NCI-H1048 (cell line): ENCODE results near the gene MTMR11.
"Not testable (repeated sequence)": the region's sequence is repeated elsewhere in the genome, so short reads cannot be mapped to it uniquely, and the experiment has no call there.

Experiments used
- DNase-seq: peaks from one replicate; lab custom pipeline; 2025; lab: John Stamatoyannopoulos, UW

The MTMR11 gene, protein sequence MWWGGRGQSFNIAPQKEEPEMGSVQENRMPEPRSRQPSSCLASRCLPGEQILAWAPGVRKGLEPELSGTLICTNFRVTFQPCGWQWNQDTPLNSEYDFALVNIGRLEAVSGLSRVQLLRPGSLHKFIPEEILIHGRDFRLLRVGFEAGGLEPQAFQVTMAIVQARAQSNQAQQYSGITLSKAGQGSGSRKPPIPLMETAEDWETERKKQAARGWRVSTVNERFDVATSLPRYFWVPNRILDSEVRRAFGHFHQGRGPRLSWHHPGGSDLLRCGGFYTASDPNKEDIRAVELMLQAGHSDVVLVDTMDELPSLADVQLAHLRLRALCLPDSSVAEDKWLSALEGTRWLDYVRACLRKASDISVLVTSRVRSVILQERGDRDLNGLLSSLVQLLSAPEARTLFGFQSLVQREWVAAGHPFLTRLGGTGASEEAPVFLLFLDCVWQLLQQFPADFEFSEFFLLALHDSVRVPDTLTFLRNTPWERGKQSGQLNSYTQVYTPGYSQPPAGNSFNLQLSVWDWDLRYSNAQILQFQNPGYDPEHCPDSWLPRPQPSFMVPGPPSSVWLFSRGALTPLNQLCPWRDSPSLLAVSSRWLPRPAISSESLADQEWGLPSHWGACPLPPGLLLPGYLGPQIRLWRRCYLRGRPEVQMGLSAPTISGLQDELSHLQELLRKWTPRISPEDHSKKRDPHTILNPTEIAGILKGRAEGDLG

DNA sequence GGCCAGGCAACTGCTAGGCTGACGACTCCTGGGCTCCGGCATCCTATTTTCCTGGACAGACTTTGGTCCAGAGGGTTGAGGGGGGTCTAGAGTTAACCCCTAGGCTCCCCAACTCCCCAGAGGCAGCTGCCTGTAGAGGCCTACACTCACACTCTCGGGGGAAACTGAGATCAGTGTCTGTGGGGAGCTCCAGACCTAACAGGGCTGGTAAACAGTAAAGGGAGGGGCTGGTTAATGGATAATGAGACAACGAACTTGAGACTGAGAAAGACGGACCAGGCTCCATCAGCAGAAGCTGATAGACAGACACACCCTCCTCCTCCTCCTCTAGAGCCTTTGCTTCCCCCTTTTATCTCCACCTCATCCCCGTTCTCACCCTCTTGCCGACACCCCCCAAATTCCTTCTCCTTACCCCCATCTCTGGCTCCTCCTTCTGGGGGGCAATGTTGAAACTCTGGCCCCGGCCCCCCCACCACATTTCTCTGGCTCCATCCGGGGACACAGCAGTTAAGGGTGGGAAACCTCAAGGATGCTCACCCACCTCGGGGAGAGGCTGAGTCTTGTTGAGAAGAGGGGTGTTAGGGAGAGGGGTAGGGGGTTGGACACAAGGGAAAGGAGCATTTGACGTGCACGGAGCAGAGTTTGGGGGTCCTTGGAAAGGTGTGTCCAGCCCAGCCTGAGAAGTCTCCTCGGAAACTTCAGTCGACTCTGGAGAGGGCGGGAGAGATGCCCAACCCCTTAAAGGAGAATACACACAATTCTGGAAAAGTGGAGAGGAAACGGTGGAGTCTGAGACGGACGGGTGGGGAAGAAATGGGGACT is at the start of gene MTMR11:
Gene MTMR11 (minus strand): TSS at position 710 of the 822 bp plus-strand sequence. CDS start 232 bp downstream, at position 478.
- DNase-seq: no peak

GRCh38 chr1:149979972-149980540 is 43.4 kb upstream of the MTMR11 start:
- DNase-seq: no peak

GRCh38 chr1:149979245-149979971 is 42.7 kb upstream of the MTMR11 start:
- no peak for DNase-seq

GRCh38 chr1:149978547-149979023 is 41.9 kb upstream of the MTMR11 start:
- DNase-seq: no peak

DNA sequence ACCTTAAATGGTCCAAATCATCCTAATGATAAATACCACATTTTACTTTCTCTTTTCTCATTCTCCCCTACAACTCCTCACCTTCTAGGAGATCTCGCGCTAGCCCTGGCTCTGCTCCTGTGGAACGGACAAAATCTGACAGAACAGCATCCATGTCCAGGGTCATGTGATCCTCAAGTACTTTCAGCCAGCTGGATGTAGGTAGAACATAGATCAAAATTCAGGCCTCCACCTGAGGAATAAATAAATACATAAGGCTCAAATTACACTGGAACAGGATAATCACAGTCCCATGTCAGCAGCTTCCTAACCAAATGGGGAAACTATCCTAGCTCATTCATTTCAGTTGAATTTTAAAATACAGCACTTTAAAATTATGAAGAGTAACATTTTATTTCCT is 40.7 kb upstream of the MTMR11 start:
- DNase-seq: no peak

GRCh38 chr1:149972547-149972946 is 35.9 kb upstream of the MTMR11 start:
- DNase-seq: no peak

- no peak for DNase-seq
These were observed 31.0 kb upstream of the MTMR11 start for GRCh38 chr1:149967646-149968045.

DNA sequence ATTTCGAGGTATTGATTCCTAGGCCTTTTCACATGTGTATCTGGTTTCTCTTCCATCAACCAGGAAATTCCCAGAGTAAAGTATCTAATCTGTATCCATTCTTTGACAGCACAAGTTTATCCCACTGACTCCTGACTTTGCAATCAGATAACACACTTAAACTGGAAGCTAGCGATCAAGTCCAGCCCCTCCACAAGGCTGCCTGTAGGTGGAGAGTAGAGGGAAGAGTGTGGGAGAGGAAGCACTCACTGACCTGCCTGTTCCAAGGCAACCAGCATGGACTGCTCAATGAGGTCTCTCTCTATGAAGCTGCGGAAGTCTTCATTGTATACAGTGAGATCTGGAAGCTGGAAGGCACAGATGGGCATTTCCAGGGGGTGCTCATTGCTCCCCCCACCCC is 30.4 kb upstream of the MTMR11 start:
- DNase-seq: no peak

DNA sequence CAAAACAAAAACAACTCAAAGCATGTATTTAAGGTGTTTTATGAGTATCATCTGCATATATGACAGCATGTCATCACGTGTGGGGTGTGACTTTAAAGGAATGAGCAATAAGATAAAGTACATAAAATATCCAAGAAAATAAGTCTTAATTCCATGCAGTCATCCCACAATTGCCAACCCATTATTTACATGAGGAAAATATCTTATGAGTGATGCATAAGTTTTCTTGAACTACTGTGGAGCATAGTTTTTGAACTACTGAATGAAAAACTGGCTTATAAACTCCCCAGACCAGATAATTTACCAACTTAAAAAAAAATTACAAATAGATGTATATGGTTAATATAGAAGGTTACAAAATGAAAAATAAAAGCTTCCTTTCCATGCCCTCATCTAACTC is 29.7 kb upstream of the MTMR11 start:
- no peak for DNase-seq

DNA sequence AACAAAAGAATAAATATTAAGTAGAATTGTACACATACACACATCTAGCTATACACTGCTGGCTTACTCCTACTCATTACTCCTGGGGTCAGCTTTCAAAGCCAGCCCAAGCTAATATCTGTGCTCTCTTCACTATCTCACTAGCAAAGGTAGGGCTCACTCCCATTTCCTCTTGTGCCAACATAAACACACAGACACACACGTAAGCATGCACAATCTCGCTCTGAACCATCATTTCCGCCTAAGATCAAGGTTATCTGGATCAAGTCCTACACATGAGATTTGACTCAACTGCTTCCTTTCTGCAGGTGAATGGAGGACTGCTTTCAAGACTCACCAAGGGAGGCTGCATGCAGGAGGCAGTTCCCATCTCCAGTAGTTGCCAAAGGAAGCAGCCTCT is 28.8 kb upstream of the MTMR11 start:
- DNase-seq: no peak

DNA sequence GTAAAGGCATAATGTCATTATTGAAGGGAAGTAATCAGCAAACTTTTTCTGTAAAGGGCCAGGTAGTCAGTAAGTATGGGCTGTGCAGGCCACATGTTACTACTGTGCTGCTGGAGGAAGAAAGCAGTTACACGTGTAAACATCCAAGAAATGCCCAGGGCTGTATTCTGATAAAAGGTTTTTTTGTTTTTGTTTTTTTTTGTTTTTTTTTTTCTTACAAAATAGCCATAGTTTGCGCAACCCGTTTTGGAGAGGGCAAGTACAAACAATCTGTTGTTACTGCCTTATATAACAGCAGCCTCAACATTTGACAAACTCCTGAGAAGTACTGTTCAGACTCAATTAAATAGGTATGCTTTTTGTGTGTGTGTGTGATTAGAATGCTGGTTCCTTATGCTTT is 26.7 kb upstream of the MTMR11 start:
- no peak for DNase-seq

GRCh38 chr1:149962736-149963135 is 26.1 kb upstream of the MTMR11 start:
- DNase-seq: no peak

GRCh38 chr1:149962039-149962647 is 25.5 kb upstream of the MTMR11 start:
- peak; percentile 58 for DNase-seq

GRCh38 chr1:149957548-149957947 is 20.9 kb upstream of the MTMR11 start:
- DNase-seq: not testable (repeated sequence)

DNA sequence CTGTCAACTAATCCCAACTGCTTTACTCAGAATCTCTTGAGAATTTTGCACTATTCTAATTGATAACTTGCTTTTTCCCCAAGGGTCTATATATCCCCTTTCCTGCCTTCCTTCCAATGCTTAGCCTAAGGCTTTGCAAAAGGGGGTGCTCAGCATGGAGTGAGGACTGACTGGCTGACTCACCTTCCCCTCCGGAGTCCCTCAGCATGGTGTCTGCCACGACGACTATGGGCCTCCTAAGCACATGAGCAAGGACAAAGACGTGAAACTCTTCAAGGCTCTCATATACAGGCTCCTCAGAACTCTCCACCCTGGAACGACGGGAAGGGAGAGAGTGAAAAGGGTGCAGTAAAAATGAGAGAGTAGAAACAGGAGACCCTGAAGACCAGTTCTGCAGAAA is 13.2 kb upstream of the MTMR11 start:
- DNase-seq: no peak

DNA sequence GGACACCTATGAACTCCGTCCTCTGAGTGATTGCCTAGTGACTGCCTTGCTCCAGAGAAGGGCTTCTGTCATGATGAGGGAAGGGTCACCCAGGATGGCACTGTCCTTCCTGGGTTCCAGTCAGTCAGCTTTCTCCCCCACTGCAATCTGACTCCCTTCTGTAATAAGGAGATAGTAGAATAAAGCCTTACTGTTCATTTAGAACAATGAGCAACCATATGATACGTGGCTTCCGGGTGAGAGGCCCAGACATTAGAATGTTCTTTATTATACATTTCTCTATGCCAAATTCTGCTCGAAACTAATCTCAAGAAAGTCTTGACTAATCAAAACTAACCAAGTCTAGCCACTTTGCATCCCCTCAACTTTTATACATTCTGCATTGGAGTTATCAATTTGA is 8.5 kb upstream of the MTMR11 start:
- DNase-seq: no peak

DNA sequence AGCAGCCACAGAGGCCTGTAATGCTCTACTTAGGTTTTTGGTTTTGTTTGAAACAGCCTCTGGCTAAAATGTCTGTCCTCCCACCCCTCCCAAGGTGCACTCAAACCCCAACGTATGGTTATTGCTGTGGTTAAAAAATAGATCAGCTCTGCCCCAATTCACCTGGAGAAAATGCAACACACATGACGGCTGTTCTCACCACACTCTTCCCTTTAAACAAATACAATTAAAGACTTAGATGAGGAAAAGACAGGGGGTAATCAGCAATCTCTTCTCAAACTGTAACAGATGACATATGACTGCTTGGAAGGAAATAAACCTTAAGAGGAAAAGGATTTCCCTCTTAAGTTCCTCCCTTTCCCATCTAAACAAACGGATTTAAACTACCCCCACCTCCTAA is 6.2 kb upstream of the MTMR11 start:
- no peak for DNase-seq

DNA sequence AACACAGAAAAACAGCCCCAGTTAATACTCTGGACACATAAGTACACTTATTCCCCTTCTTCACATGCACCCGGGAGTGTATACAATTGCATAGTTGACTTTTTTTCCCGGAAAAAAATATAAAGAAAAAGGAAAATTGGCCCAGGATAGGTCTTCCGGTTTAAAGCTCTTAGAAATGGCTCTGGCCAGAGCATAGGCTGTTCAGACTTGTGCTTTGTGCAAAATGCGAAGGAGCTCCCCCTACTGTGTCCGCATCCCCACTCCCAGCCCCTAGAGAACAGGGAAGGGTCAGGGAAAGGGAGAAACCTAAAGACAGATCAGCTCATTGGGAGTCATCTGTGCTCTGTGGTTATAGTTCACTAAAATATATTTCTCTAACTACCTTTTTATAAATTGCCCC is 5.5 kb upstream of the MTMR11 start:
- no peak for DNase-seq

GRCh38 chr1:149940427-149940826 is 3.7 kb upstream of the MTMR11 start:
- no peak for DNase-seq

- DNase-seq: not testable (repeated sequence)
These were observed 2.0 kb upstream of the MTMR11 start for GRCh38 chr1:149938668-149939003.

GRCh38 chr1:149937759-149938158 is 1.1 kb upstream of the MTMR11 start:
- DNase-seq: no peak
